GM12878 (cell line): ENCODE data around the gene C15orf62. TPM values are rescaled to one million over a fixed set of nuclear protein-coding genes. Genes with fewer than 3 reads are reported as not detected.

Experiments used
- ATAC-seq: fragments of 200-7000 bp; cut with Tn5 transposase; 3 replicates; pipeline ENCODE4 v1.9.1; 2020; ENCODE audit warnings: mild to moderate bottlenecking, moderate library complexity
- BruUV-seq: library from RNA; stranded (reverse); fragments of 400-500 nt; replicated peaks from 2 replicates; lab custom pipeline; 2021; lab: Mats Ljungman, UMichigan
- CTCF ChIA-PET: fragments of 300-600 bp; sonication (Branson Sonifier 250); formaldehyde crosslinking; extraction: SDS; loops from one replicate; lab custom pipeline; 2021; ENCODE audit warnings: inconsistent platforms; lab: Yijun Ruan, JAX
- POLR2A ChIA-PET: fragments of 350-600 bp; formaldehyde crosslinking; extraction: SDS; loops from one replicate; lab custom pipeline; 2021; ENCODE audit warnings: inconsistent platforms; lab: Charles Lee
- RAD21 ChIA-PET: fragments of 300-600 bp; sonication (Branson Sonifier 250); formaldehyde crosslinking; loops from one replicate; lab custom pipeline; 2023; ENCODE audit warnings: antibody characterized with exemption; ENCODE audit not compliant: unreplicated experiment; lab: Charles Lee
- SMC1A ChIA-PET: fragments of 300-600 bp; sonication (Branson Sonifier 250); formaldehyde crosslinking; loops from one replicate; lab custom pipeline; 2023; ENCODE audit not compliant: unreplicated experiment, uncharacterized antibody; lab: Charles Lee
- DNase-seq: peaks from one replicate; pipeline ENCODE4 v3.0.0-alpha.2; 2011; ENCODE audit warnings: low read depth, low spot score
- FAIRE-seq: peaks from 3 replicates; lab custom pipeline; 2011; peaks lifted over from hg19 to GRCh38; lab: Jason Lieb, UNC
- H2AFZ ChIP-seq: 2 replicates; pipeline ENCODE4 v1.6.0; 2011; ENCODE audit warnings: low read depth, low read length, control low read depth; ENCODE audit not compliant: control insufficient read depth
- H3K27ac ChIP-seq: 2 replicates; pipeline ENCODE4 v1.5.1; 2011; ENCODE audit warnings: control low read depth; ENCODE audit not compliant: control insufficient read depth, insufficient read depth
- H3K27me3 ChIP-seq, 2 experiments: replicated peaks in 1 of 2; 2 replicates each; pipeline versions ENCODE4 v1.6.0 to v1.6.1; 2011; ENCODE audit warnings: low read length in 1 of 2; ENCODE audit not compliant: control insufficient read depth in 2 of 2, insufficient read depth in 2 of 2
- H3K36me3 ChIP-seq, 2 experiments: 2 replicates each; pipeline ENCODE4 v1.5.1; 2011; ENCODE audit warnings: low read length in 1 of 2; ENCODE audit not compliant: control insufficient read depth in 2 of 2, insufficient read depth in 2 of 2
- H3K4me1 ChIP-seq: 2 replicates; pipeline ENCODE4 v1.6.1; 2011; ENCODE audit warnings: mild to moderate bottlenecking, low read length, moderate library complexity, mixed read lengths; ENCODE audit not compliant: control insufficient read depth, insufficient read depth
- H3K4me2 ChIP-seq: 2 replicates; pipeline ENCODE4 v1.6.0; 2011; ENCODE audit warnings: control low read depth; ENCODE audit not compliant: control insufficient read depth, insufficient read depth
- H3K4me3 ChIP-seq: fragments of 200-600 bp; sonication (generic); 2 replicates; pipeline ENCODE4 v1.5.1; 2016
- H3K79me2 ChIP-seq: 2 replicates; pipeline ENCODE4 v1.6.0; 2011; ENCODE audit warnings: low read length; ENCODE audit not compliant: control insufficient read depth, insufficient read depth
- H3K9ac ChIP-seq: 2 replicates; pipeline ENCODE4 v1.8.0; 2011; ENCODE audit warnings: low read length, control low read depth, mixed read lengths; ENCODE audit not compliant: control insufficient read depth, insufficient read depth
- H3K9me3 ChIP-seq: replicated peaks from 3 replicates; pipeline ENCODE4 v1.5.1; 2011; ENCODE audit warnings: mild to moderate bottlenecking, low read length; ENCODE audit not compliant: control insufficient read depth, insufficient read depth
- H4K20me1 ChIP-seq: 2 replicates; pipeline ENCODE4 v1.6.0; 2011; ENCODE audit not compliant: control insufficient read depth, insufficient read depth
- CEBPB ChIP-seq, 2 experiments: fragments of 150-350 bp in 1 of 2; IDR thresholded peaks; 2 replicates each; pipeline ENCODE4 v1.6.1; 2012 to 2014; ENCODE audit warnings: low read depth in 2 of 2, low read length in 2 of 2, borderline replicate concordance in 1 of 2, inconsistent platforms in 1 of 2
- CHD1 ChIP-seq: IDR thresholded peaks from 2 replicates; pipeline ENCODE4 v1.6.1; 2012; ENCODE audit warnings: low read depth, low read length, improper control_type of control experiment
- DPF2 ChIP-seq: fragments of 450-650 bp; IDR thresholded peaks from 2 replicates; pipeline ENCODE4 v1.6.1; 2017; ENCODE audit warnings: mild to moderate bottlenecking
- KAT2A ChIP-seq: conservative IDR thresholded peaks from 2 replicates; pipeline ENCODE4 v1.6.1; 2011; ENCODE audit warnings: low read depth, low read length; ENCODE audit not compliant: control insufficient read depth
- NR2C2 ChIP-seq: IDR thresholded peaks from 2 replicates; pipeline ENCODE4 v1.6.1; 2011; ENCODE audit warnings: borderline replicate concordance, low read depth; ENCODE audit not compliant: control insufficient read depth, insufficient read length
- NR2F1 ChIP-seq: fragments of 450-650 bp; conservative IDR thresholded peaks from 2 replicates; pipeline ENCODE4 v1.6.1; 2017; ENCODE audit warnings: mild to moderate bottlenecking
- TBL1XR1 ChIP-seq: IDR thresholded peaks from 2 replicates; pipeline ENCODE4 v1.6.1; 2012; ENCODE audit warnings: low read depth, low read length, improper control_type of control experiment
- WRNIP1 ChIP-seq: IDR thresholded peaks from 2 replicates; pipeline ENCODE4 v1.6.1; 2011; ENCODE audit warnings: low read depth, low read length, improper control_type of control experiment, borderline replicate concordance
- ZNF207 ChIP-seq: fragments of 450-650 bp; IDR thresholded peaks from 2 replicates; pipeline ENCODE4 v1.6.1; 2014; ENCODE audit warnings: antibody characterized with exemption, mild to moderate bottlenecking, borderline replicate concordance
- ZNF217 ChIP-seq: fragments of 450-650 bp; IDR thresholded peaks from 2 replicates; pipeline ENCODE4 v1.6.1; 2017; ENCODE audit warnings: antibody characterized with exemption, mild to moderate bottlenecking
- WGBS: methylation state at CpG from one replicate; pipeline ENCODE4 v1.1.6; 2016; ENCODE audit warnings: low lambda C conversion rate; ENCODE audit not compliant: insufficient replicate concordance, insufficient coverage; ENCODE audit errors: missing lambda C conversion rate; 5-methylcytosine and 5-hydroxymethylcytosine counted together
- in situ Hi-C: fragments of 300-500 bp; cut with MboI; formaldehyde crosslinking; loops from 9 replicates; pipeline ENCODE4 v1.14.3; 2018; ENCODE audit warnings: mixed read lengths
- intact Hi-C: fragments of 100-400 bp; cut with micrococcal nuclease; formaldehyde crosslinking; loops from one replicate; pipeline ENCODE4 v1.14.2; 2022; ENCODE audit not compliant: unreplicated experiment
- polyA plus RNA-seq, 11 experiments: library from polyadenylated mRNA; depleted of rRNA in 4 of 11; unstranded in 6 of 11; stranded (reverse) in 5 of 11; fragments of >200 nt; fragmentation: Nextera tagmentation in 4 of 11; fragmentation: Illumina TruSeq in 1 of 11; extraction: Ambion mirVana in 4 of 11; extraction: Trizol in 1 of 11; gene quantifications; 1 replicate in 1 of 11; 2 replicates in 10 of 11; pipeline versions ENCODE4 v1.2.1 to v1.2.3, GENCODE V29; 2011 to 2016; ENCODE audit warnings: inconsistent platforms in 2 of 11, missing spikeins in 2 of 11, low read depth in 1 of 11
- total RNA-seq, 4 experiments: library from RNA; depleted of rRNA in 3 of 4; stranded (reverse); fragments of >200 nt in 3 of 4; fragmentation: Illumina TruSeq in 1 of 4; extraction: Trizol in 1 of 4; gene quantifications; 2 replicates each; pipeline versions ENCODE4 v1.2.1 to v1.2.3, GENCODE V29; 2013 to 2021
- TF ChIP-seq, protein P1 (sequence below): fragments of 150-350 bp; IDR thresholded peaks from 2 replicates; pipeline ENCODE4 v1.6.1; 2014; ENCODE audit warnings: mild to moderate bottlenecking, low read depth, low read length
- TF ChIP-seq, protein P2 (sequence below): fragments of 450-650 bp; IDR thresholded peaks from 2 replicates; pipeline ENCODE4 v1.6.1; 2017; ENCODE audit warnings: antibody characterized with exemption, mild to moderate bottlenecking, moderate library complexity

Gene C15orf62
- total and polyA plus RNA-seq, 10 of the 15 experiments (the other 5 are each of a cell fraction or from before 2014, with no cell fraction given) = 0.06 to 0.68 (median 0.40) TPM; not detected in 1

GRCh38 chr15:40722354-40722753, 47.4 kb upstream of the C15orf62 start:
- ATAC-seq (no peak), FAIRE-seq (no peak), DNase-seq (no peak)
- no peaks in the 10 kb centered on the region for H3K79me2 ChIP-seq
- H3K9ac ChIP-seq = no peak overlapping the region
- in situ Hi-C loops (no loop called here), intact Hi-C loops (no loop called here)
- H3K4me3 ChIP-seq = no peak overlapping the region
- TF ChIP-seq DPF2 = no peak
- TF ChIP-seq, protein P1, sequence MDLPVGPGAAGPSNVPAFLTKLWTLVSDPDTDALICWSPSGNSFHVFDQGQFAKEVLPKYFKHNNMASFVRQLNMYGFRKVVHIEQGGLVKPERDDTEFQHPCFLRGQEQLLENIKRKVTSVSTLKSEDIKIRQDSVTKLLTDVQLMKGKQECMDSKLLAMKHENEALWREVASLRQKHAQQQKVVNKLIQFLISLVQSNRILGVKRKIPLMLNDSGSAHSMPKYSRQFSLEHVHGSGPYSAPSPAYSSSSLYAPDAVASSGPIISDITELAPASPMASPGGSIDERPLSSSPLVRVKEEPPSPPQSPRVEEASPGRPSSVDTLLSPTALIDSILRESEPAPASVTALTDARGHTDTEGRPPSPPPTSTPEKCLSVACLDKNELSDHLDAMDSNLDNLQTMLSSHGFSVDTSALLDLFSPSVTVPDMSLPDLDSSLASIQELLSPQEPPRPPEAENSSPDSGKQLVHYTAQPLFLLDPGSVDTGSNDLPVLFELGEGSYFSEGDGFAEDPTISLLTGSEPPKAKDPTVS = no peak
- H3K4me1 ChIP-seq = no peaks in the 10 kb centered on the region
- ChIA-PET CTCF (interaction anchor here (0.6 to 1.8 kb wide), 2 partner anchors 15 to 21 kb away, joined by 3 read pairs; no protein-coding TSS in a partner anchor), RAD21 (interaction anchor here (1.1 to 1.3 kb wide), 2 partner anchors 14 to 202 kb away, joined by 3 read pairs; no protein-coding TSS in a partner anchor), POLR2A (interaction anchor here (0.7 kb wide), 1 partner anchor 46 kb away, joined by 4 read pairs; no protein-coding TSS in a partner anchor), SMC1A (interaction anchor here (1.0 to 1.2 kb wide), 2 partner anchors 8 to 63 kb away, joined by 3 to 6 read pairs; no protein-coding TSS in a partner anchor)
- no peaks in the 10 kb centered on the region for H3K9me3 ChIP-seq
- H3K4me2 ChIP-seq = no peak overlapping the region
- peaks cover 0 to 1% of the 10 kb centered on the region in 2 experiments; a peak in 2 of 4 replicates for H3K36me3 ChIP-seq
- H3K27me3 ChIP-seq = no peaks in the 10 kb centered on the region
- H2AFZ ChIP-seq = no peak overlapping the region
- BruUV-seq = no TSS peak
- no peaks in the 10 kb centered on the region for H4K20me1 ChIP-seq
- 100% methylated on average over 1 of the region's 4 CpGs for WGBS
- no peak overlapping the region for H3K27ac ChIP-seq

GRCh38 chr15:40722934-40723333, 46.8 kb upstream of the C15orf62 start:
- no peaks in the 10 kb centered on the region for H3K27me3 ChIP-seq
- TF ChIP-seq WRNIP1 (no peak), NR2C2 (no peak), ZNF217 (no peak), NR2F1 (no peak), KAT2A (no peak), CHD1 (no peak), TBL1XR1 (no peak), CEBPB (IDR thresholded peaks at IDR 0.05; ENCODE audit: borderline replicate concordance in 1 of 2, low read depth in 2 of 2, low read length in 2 of 2) (no peak), ZNF207 (no peak)
- TF ChIP-seq, protein P2, sequence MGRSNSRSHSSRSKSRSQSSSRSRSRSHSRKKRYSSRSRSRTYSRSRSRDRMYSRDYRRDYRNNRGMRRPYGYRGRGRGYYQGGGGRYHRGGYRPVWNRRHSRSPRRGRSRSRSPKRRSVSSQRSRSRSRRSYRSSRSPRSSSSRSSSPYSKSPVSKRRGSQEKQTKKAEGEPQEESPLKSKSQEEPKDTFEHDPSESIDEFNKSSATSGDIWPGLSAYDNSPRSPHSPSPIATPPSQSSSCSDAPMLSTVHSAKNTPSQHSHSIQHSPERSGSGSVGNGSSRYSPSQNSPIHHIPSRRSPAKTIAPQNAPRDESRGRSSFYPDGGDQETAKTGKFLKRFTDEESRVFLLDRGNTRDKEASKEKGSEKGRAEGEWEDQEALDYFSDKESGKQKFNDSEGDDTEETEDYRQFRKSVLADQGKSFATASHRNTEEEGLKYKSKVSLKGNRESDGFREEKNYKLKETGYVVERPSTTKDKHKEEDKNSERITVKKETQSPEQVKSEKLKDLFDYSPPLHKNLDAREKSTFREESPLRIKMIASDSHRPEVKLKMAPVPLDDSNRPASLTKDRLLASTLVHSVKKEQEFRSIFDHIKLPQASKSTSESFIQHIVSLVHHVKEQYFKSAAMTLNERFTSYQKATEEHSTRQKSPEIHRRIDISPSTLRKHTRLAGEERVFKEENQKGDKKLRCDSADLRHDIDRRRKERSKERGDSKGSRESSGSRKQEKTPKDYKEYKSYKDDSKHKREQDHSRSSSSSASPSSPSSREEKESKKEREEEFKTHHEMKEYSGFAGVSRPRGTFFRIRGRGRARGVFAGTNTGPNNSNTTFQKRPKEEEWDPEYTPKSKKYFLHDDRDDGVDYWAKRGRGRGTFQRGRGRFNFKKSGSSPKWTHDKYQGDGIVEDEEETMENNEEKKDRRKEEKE = no peak

More at GRCh38 chr15:40722934-40723333, 46.8 kb upstream of the C15orf62 start:
- TSS peak; percentile 50 for BruUV-seq
- WGBS = 50% methylated on average over 2 of the region's 2 CpGs
- ChIA-PET RAD21 (interaction anchor here (1.1 to 1.3 kb wide), 3 partner anchors 15 to 203 kb away, joined by 3 to 4 read pairs (median 3); no protein-coding TSS in a partner anchor), POLR2A (interaction anchor here (0.7 kb wide), 1 partner anchor 46 kb away, joined by 4 read pairs; no protein-coding TSS in a partner anchor), SMC1A (interaction anchor here (0.8 to 1.2 kb wide), 5 partner anchors 9 to 63 kb away, joined by 3 to 6 read pairs (median 3); no protein-coding TSS in a partner anchor), CTCF (interaction anchor here (0.6 to 2.0 kb wide), 3 partner anchors 10 to 20 kb away, joined by 3 to 5 read pairs (median 3); no protein-coding TSS in a partner anchor)
- Histone ChIP-seq H3K36me3 (peaks cover 0 to 1% of the 10 kb centered on the region in 2 experiments; a peak in 2 of 4 replicates), H3K27ac (no peak overlapping the region), H3K9me3 (no peaks in the 10 kb centered on the region), H3K4me1 (no peaks in the 10 kb centered on the region), H3K79me2 (no peaks in the 10 kb centered on the region), H3K9ac (no peak overlapping the region), H4K20me1 (no peaks in the 10 kb centered on the region), H2AFZ (no peak overlapping the region), H3K4me3 (no peak overlapping the region), H3K4me2 (no peak overlapping the region)
- intact Hi-C loops (no loop called here), in situ Hi-C loops (no loop called here)
- FAIRE-seq (no peak), ATAC-seq (no peak), DNase-seq (no peak)
